ENCODE data around the gene OR2H1.

DNA sequence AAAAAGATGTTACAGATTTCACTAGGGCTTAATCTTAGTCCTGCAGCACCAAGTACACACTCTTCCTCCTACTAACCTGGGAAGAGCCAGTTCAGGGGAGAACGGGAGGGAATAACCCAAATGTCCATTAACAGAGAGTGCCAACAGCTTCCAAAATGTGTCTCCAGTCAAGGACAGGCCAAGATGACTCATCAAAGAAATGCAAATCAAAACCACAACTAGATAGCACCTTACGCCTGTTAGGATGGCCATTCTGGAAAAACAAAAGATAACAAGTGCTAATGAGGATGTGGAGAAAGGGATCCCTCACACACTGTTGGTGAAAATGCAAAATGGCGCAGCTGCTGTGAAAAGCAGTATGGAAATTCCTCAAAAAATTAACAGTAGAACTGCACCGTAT, 34.6 kb downstream of the OR2H1 start:
- TF ChIP-seq CTCF (IDR thresholded peaks at IDR 0.05) (no peak), EP300 (IDR thresholded peaks at IDR 0.05) (no peak)
